GM18505 (cell line): ENCODE data around the gene BRD4.

ENCODE experiments used
- ATAC-seq: cut with Tn5 transposase; IDR thresholded peaks from one replicate; pipeline ENCODE4 v1.9.1; 2021; ENCODE audit not compliant: unreplicated experiment
- POLR2A ChIP-seq: IDR thresholded peaks from 4 replicates; pipeline ENCODE4 v1.6.1; 2011; ENCODE audit warnings: borderline replicate concordance; ENCODE audit not compliant: insufficient read depth, insufficient read length; ENCODE audit errors: extremely low read depth

The BRD4 gene

GRCh38 chr19:15265850-15266248 lies 66.5 kb downstream of the BRD4 start:
- no peak for TF ChIP-seq POLR2A

DNA sequence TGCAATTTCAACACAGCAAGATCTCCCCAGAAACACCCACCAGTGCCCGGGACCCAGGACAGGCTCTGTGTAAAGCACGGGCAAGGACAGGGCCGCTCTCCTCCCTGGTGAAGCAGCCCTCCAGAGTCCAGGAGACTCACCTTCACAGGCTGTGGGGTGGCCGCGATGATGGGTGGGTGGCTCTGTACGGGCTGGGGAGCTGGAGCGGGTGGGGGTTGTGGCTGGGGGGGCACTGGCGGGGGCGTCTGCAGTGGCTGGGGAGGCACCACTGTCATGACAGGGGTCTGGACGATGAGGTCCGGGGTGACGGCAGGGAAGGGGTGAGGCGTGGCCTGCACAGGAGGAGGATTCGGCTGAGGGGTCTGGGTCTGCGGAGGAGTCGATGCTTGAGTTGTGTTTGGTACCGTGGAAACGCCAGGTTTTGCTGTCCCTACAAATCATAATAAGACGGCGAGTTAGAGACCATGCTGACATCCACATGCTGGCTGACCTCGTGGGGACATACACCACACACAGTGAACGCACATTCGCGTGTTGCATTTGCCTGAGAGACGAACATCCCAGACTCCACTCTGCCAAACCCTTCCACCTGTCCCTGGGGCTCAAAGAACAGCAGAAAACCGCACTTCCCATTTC lies 67.0 kb downstream of the BRD4 start:
- ATAC-seq: no peak
- no peak for TF ChIP-seq POLR2A

More at GRCh38 chr19:15265850-15266248, 66.5 kb downstream of the BRD4 start:
- no peak for ATAC-seq

DNA sequence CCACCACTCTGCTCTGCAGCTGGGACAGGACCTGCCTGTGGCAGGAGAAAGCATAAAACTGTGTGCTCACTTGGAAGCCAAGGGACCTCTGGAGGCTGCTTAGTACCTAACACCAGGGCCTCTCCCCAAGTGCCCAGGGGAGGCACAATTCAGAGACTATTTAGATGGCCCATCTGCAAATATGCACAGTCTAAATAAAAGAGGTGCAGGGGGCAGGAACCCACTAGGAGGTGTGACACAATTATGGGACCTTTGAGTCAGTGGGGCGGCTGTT lies 67.5 kb downstream of the BRD4 start:
- ATAC-seq: no peak
- TF ChIP-seq POLR2A: no peak

DNA sequence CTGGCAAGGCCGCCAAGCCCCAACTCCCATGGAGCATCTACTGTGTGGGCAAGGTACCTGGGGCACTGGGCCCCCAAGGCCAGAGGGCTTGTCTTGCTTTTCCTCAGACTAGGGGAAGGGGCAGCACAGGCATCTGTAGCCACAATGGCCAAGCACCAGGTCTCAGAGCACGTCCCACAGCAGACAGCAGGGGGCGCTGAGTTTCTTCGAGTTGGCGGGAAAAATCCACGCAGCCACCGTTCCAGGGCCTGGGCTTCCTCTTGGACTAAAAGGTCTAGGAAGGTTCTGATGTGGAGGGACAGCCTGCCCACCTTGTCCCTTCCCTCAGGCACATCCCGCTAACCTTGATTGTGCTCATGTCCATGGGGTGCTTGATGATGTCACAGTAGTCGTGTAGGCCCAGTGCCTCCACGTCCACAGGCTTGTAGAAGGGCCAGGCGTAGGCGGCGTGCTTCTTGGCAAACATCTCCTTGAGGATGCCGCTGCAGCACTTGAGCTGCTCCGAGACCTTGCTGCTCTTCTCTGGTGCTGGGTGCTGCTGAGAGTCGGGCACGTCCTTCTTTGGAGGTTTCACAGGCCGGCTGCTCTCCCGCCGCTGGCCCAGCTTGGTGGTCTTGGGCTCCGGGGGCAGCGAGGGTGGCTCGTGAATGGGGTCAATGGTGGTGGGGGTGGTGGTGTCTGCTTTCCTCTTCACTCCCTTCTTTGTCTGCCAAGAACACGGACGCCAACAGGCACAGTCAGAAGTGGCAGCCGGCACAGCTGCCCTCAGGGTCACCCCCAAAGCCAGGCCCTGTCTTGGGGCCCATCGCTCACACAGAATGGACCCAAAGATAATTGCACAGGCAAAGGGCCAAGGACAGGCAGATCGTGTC lies 68.0 kb downstream of the BRD4 start:
- ATAC-seq: no peak
- TF ChIP-seq POLR2A: no peak

GRCh38 chr19:15263361-15263985 lies 68.9 kb downstream of the BRD4 start:
- no peak for ATAC-seq
- TF ChIP-seq POLR2A: no peak

GRCh38 chr19:15262011-15262410 lies 70.3 kb downstream of the BRD4 start:
- no peak for TF ChIP-seq POLR2A
- ATAC-seq: no peak

- TF ChIP-seq POLR2A: no peak
- no peak for ATAC-seq
Measured at GRCh38 chr19:15260939-15261338, 71.4 kb downstream of the BRD4 start.

- no peak for ATAC-seq
- TF ChIP-seq POLR2A: no peak
Measured at GRCh38 chr19:15259907-15260306, 72.4 kb downstream of the BRD4 start.

DNA sequence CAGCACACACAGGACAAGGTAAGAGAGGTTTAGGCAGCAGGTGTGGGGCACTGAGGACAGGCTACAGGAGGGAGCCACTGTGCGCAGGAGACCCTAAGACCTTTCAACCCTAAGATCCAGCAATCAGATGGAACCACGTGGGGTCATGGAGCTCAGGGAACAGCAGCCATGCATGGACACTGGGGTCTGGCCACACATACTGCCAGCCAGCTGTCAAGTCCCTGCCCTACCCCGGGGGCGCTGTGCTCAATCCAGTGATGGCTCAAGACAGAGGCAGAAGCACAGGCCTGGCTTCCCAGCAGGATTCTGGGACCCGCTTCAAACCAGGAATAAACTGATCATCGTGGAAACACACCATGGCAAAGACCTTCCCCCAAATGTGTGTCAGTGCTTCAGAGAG lies 74.6 kb downstream of the BRD4 start:
- TF ChIP-seq POLR2A: no peak
- no peak for ATAC-seq

DNA sequence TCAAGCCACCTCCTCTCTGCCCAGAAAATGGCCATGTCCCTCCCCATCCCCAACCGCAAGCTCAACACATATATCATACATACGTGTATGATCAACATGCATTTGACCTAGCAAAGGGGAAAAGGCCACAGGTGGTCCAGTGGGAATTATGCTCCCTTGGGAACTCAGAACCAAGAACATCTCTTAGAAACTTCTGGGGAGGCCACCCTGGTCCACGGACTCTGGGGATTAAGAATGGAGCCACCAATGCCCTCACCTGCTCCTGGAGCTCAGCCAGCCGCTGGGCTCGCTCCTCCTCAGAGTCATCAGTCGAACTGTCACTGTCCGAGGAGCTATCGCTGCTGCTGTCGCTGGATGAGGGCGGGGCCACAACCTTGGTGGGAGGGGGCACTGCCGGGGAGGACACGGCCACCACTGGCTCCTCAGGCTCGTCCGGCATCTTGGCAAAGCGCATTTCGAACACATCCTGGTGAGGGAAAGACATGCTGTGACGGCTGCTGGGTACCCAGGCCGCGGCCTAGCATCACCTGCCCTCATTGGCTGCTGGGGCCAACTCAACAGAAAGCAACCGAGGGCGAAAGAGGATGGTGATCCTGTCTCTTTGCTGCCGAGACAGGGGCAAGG lies 75.5 kb downstream of the BRD4 start:
- no peak for TF ChIP-seq POLR2A
- ATAC-seq: no peak

DNA sequence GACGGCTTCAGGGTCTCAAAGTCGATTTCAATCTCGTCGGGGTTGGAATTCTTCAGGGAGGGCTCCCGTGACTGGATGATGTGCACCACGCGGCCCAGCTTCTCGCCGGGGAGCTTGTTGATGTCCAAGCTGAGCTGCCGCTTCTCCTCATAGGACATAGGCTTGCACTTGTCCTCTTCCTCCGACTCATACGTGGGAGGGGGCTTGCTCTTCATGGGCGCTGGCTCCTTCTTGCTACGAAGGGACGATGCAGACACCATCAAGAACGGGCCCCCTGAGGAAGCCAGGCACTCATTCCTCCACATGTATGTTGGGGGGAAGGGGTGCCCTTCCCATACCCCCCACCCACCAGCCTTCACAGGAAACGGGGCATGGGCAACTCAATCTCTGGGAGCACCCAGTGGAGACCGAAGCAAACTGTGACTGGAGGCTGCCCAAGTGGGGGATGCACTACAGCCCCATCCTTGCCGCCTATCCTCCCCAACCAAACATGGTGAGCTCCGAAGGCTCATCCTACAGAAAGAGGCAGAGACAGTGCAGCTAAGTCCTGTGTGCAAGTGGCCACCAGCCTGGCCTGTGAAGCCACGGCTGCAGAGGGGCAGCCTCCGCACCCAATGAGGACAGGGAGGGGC lies 76.9 kb downstream of the BRD4 start:
- no peak for ATAC-seq
- no peak for TF ChIP-seq POLR2A

GRCh38 chr19:15254547-15254946 lies 77.8 kb downstream of the BRD4 start:
- ATAC-seq: no peak
- no peak for TF ChIP-seq POLR2A

GRCh38 chr19:15253513-15253912 lies 78.8 kb downstream of the BRD4 start:
- TF ChIP-seq POLR2A: no peak
- no peak for ATAC-seq
